NCI-H1930 (cell line): Measurements from ENCODE around the gene TLR1.
A peak's percentile ranks its signal among the peaks of the same experiment; 100 is the strongest.
"Not testable (repeated sequence)": the region's sequence is repeated elsewhere in the genome, so short reads cannot be mapped to it uniquely, and the experiment has no call there.

ENCODE experiments used
- DNase-seq, 2 experiments: peaks; one replicate each; lab custom pipeline; 2025; lab: John Stamatoyannopoulos, UW

The TLR1 gene

GRCh38 chr4:38774181-38774955 is 30.2 kb downstream of the TLR1 start:
- no peak for DNase-seq

GRCh38 chr4:38770281-38770680 is 34.3 kb downstream of the TLR1 start:
- not testable (repeated sequence) for DNase-seq

- DNase-seq: no peak
Observed at GRCh38 chr4:38769857-38770256, 34.7 kb downstream of the TLR1 start.

GRCh38 chr4:38769441-38769840 is 35.1 kb downstream of the TLR1 start:
- DNase-seq: no peak

GRCh38 chr4:38768968-38769394 is 35.6 kb downstream of the TLR1 start:
- DNase-seq: no peak

GRCh38 chr4:38766940-38767339 is 37.7 kb downstream of the TLR1 start:
- not testable (repeated sequence) for DNase-seq

GRCh38 chr4:38765382-38765781 is 39.2 kb downstream of the TLR1 start:
- DNase-seq: no peak

GRCh38 chr4:38764277-38764676 is 40.3 kb downstream of the TLR1 start:
- DNase-seq: no peak

GRCh38 chr4:38762560-38762959 is 42.0 kb downstream of the TLR1 start:
- DNase-seq: no peak

- no peak for DNase-seq
Observed at GRCh38 chr4:38759790-38760122, 44.8 kb downstream of the TLR1 start.

- DNase-seq: peak in 1 of 2 experiments; percentile 31
Observed at GRCh38 chr4:38759113-38759789, 45.3 kb downstream of the TLR1 start.

GRCh38 chr4:38757945-38758600 is 46.5 kb downstream of the TLR1 start:
- no peak for DNase-seq

GRCh38 chr4:38752941-38753806 is 51.4 kb downstream of the TLR1 start:
- DNase-seq: peak; percentile 5 to 31

- no peak for DNase-seq
Observed at GRCh38 chr4:38752372-38752940, 52.1 kb downstream of the TLR1 start.

GRCh38 chr4:38751341-38752010 is 53.1 kb downstream of the TLR1 start:
- no peak for DNase-seq

- DNase-seq: no peak
Observed at GRCh38 chr4:38749336-38749735, 55.3 kb downstream of the TLR1 start.

- no peak for DNase-seq
Observed at GRCh38 chr4:38747629-38748028, 57.0 kb downstream of the TLR1 start.
